ENCODE measurements around the gene ITSN1. TPM values are rescaled to one million over a fixed set of nuclear protein-coding genes. Genes with fewer than 3 reads are reported as not detected.
"Not testable (repeated sequence)": the region's sequence is repeated elsewhere in the genome, so short reads cannot be mapped to it uniquely, and the experiment has no call there.

Gene ITSN1
- total RNA-seq, 2 donors from 2014 or later = 15.0 to 47.5 TPM

- Histone ChIP-seq H3K9me3 (peaks cover 0 to 4% (median 0%) of the 10 kb centered on the region in 3 donors), H3K36me3 (replicated peaks in 1 of 2; ENCODE audit: insufficient read depth in 1 of 2, low read depth in 2 of 2) (no peaks in the 10 kb centered on the region), H3K27ac (no peak overlapping the region), H3K4me3 (no peak overlapping the region), H3K4me1 (peaks cover 9% of the 10 kb centered on the region), H3K27me3 (no peaks in the 10 kb centered on the region)
- TF ChIP-seq, protein P1, sequence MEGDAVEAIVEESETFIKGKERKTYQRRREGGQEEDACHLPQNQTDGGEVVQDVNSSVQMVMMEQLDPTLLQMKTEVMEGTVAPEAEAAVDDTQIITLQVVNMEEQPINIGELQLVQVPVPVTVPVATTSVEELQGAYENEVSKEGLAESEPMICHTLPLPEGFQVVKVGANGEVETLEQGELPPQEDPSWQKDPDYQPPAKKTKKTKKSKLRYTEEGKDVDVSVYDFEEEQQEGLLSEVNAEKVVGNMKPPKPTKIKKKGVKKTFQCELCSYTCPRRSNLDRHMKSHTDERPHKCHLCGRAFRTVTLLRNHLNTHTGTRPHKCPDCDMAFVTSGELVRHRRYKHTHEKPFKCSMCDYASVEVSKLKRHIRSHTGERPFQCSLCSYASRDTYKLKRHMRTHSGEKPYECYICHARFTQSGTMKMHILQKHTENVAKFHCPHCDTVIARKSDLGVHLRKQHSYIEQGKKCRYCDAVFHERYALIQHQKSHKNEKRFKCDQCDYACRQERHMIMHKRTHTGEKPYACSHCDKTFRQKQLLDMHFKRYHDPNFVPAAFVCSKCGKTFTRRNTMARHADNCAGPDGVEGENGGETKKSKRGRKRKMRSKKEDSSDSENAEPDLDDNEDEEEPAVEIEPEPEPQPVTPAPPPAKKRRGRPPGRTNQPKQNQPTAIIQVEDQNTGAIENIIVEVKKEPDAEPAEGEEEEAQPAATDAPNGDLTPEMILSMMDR (IDR thresholded peaks at IDR 0.05) = no peak
- TF ChIP-seq POLR2A (IDR thresholded peaks at IDR 0.05) = no peak
- intact Hi-C loops (cut with DNase I) = no loop called here
- ATAC-seq (no peak), DNase-seq (no peak)
- WGBS, 2 donors = 96% methylated on average over 2 of the region's 2 CpGs
These were observed 66.6 kb downstream of the ITSN1 start for GRCh38 chr21:33708874-33709273.

DNA sequence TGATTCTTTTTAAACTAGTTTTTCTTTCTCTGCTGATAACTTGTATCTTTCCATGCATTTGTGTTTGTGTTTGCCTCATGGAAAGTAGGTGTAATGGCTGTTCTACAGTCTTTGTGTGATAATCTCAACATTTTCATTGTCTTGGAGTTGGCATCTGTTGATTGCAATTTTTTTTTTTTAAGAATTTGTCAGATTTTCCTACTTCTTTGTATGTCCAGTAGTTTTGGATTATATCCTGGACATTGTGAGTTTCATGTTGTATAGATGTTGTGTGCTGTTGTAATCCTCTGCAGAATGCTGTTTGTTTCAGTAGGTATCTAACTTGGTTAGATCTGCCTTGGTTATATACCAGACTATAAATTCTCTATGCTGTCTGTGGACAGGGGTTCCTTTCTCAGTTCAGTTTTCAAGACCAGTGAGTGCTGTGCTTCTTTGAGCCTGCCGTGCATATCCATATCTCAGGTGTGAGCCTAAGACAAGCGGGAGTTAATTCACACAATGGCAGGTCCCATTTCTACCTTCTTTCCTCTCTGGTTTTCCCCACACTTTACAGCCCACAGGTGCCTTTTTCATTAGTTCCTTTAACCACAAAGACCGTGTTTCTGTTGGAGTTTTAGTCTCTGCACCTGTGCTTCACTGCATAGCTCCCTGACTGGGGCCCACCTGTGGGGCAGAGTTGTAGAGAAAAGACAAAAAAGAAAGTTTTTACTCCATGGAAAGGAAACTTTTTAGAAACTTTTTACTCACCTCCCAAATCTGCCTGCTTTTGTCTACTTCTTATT lies 69.9 kb downstream of the ITSN1 start:
- Histone ChIP-seq H3K27ac (no peak overlapping the region), H3K4me1 (peaks cover 9% of the 10 kb centered on the region), H3K4me3 (no peak overlapping the region), H3K36me3 (replicated peaks in 1 of 2; ENCODE audit: insufficient read depth in 1 of 2, low read depth in 2 of 2) (no peaks in the 10 kb centered on the region), H3K27me3 (no peaks in the 10 kb centered on the region), H3K9me3 (peaks cover 0 to 4% (median 0%) of the 10 kb centered on the region in 3 donors)
- intact Hi-C loops (cut with DNase I) = no loop called here
- no peak for TF ChIP-seq POLR2A (IDR thresholded peaks at IDR 0.05)
- TF ChIP-seq, protein P1 (IDR thresholded peaks at IDR 0.05) = no peak
- no peak for DNase-seq
- ATAC-seq = no peak
- WGBS, 2 donors = 91 to 95% methylated on average over 3 of the region's 3 CpGs

GRCh38 chr21:33721081-33721480 lies 78.8 kb downstream of the ITSN1 start:
- no peak overlapping the region for H3K4me3 ChIP-seq
- no peaks in the 10 kb centered on the region for H3K4me1 ChIP-seq
- intact Hi-C loops (cut with DNase I) = no loop called here
- no peak overlapping the region for H3K27ac ChIP-seq
- WGBS, 2 donors = 65 to 77% methylated on average over 2 of the region's 2 CpGs
- H3K9me3 ChIP-seq = no peaks in the 10 kb centered on the region
- DNase-seq (no peak), ATAC-seq (no peak)
- H3K36me3 ChIP-seq (replicated peaks in 1 of 2; ENCODE audit: insufficient read depth in 1 of 2, low read depth in 2 of 2) = no peaks in the 10 kb centered on the region
- H3K27me3 ChIP-seq = no peaks in the 10 kb centered on the region
- TF ChIP-seq, protein P1 (IDR thresholded peaks at IDR 0.05) = no peak
- TF ChIP-seq POLR2A (IDR thresholded peaks at IDR 0.05) = no peak

DNA sequence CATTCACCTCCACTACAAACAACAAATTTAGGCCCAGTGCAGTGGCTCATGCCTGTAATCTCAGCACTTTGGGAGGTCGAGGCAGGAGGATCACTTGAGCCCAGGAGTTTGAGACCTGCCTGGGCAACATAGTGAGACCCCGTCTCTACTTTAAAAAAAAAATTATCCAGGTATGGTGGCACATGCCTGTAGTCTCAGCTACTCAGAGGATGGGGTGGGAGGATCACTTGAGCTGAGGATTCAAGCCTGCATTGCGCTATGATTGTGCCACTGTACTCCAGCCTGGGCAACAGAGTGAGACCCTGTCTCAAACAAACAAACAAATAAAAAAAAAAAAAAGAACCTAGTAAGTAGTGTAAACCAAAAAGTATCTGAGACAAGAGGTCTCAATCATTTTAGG lies 86.8 kb downstream of the ITSN1 start:
- H3K9me3 ChIP-seq; DNase-seq; H3K4me1 ChIP-seq; ATAC-seq; H3K4me3 ChIP-seq; H3K27me3 ChIP-seq; H3K27ac ChIP-seq; H3K36me3 ChIP-seq (replicated peaks in 1 of 2; ENCODE audit: insufficient read depth in 1 of 2, low read depth in 2 of 2); intact Hi-C loops (cut with DNase I): not testable (repeated sequence)
- 75 to 91% methylated on average over 3 of the region's 3 CpGs for WGBS, 2 donors

DNA sequence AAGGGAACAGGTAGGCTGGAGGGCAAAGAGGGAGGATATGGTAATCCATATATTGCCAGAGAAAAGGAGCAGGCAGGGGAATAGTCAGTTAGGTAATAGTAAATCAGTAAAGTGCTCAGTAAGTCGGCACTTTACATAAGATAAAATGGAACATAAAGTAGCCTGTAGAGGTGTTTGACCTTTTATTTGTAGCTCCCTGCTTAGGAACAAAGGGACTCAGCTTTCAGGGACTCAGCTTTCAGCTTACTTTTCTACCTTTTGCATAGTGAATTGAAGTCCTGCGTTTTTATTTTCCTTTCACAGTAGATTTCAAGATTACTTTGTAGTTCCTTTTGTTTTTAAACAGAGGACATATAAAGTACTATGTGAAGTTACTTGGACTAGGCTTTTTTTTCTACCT lies 87.3 kb downstream of the ITSN1 start:
- Histone ChIP-seq H3K9me3 (no peaks in the 10 kb centered on the region), H3K4me1 (no peaks in the 10 kb centered on the region), H3K36me3 (replicated peaks in 1 of 2; ENCODE audit: insufficient read depth in 1 of 2, low read depth in 2 of 2) (no peaks in the 10 kb centered on the region), H3K27me3 (no peaks in the 10 kb centered on the region), H3K4me3 (no peak overlapping the region), H3K27ac (no peak overlapping the region)
- 38 to 42% methylated on average over 2 of the region's 2 CpGs for WGBS, 2 donors
- intact Hi-C loops (cut with DNase I) = no loop called here
- TF ChIP-seq, protein P1 (IDR thresholded peaks at IDR 0.05) = no peak
- no peak for ATAC-seq
- DNase-seq = no peak

Data from body of pancreas (tissue), 4 donors.